Loucy (cell line): Measurements from ENCODE around the gene MYO1E.

Source experiments
- H2AFZ ChIP-seq: fragments of 200-600 bp; sonication (generic); 2 replicates; pipeline ENCODE4 v1.6.0; 2016; ENCODE audit warnings: antibody characterized with exemption, mild to moderate bottlenecking, low read length, moderate library complexity
- H3F3A ChIP-seq: fragments of 200-600 bp; 2 replicates; pipeline ENCODE4 v1.6.0; 2016; ENCODE audit warnings: antibody characterized with exemption, low read depth, mild to moderate bottlenecking
- H3K27me3 ChIP-seq: fragments of 200-600 bp; sonication (generic); 2 replicates; pipeline ENCODE4 v1.6.1; 2014; ENCODE audit warnings: low read length, mild to moderate bottlenecking; ENCODE audit not compliant: insufficient read depth, poor library complexity, severe bottlenecking
- H3K36me3 ChIP-seq: fragments of 200-600 bp; sonication (generic); 2 replicates; pipeline ENCODE4 v1.6.1; 2016; ENCODE audit warnings: low read length; ENCODE audit not compliant: insufficient read depth
- H3K4me1 ChIP-seq: fragments of 200-600 bp; sonication (generic); 2 replicates; pipeline ENCODE4 v1.5.1; 2014; ENCODE audit warnings: low read length, mild to moderate bottlenecking; ENCODE audit not compliant: insufficient read depth, poor library complexity, severe bottlenecking
- H3K4me2 ChIP-seq: fragments of 200-600 bp; sonication (generic); 2 replicates; pipeline ENCODE4 v1.6.0; 2014; ENCODE audit warnings: antibody characterized with exemption, low read length, low read depth, mild to moderate bottlenecking; ENCODE audit not compliant: poor library complexity, severe bottlenecking
- H3K4me3 ChIP-seq: fragments of 200-600 bp; sonication (generic); 2 replicates; pipeline ENCODE4 v1.5.1; 2014; ENCODE audit warnings: low read length, mild to moderate bottlenecking, mixed read lengths; ENCODE audit not compliant: poor library complexity, severe bottlenecking
- H3K79me2 ChIP-seq: fragments of 200-600 bp; sonication (generic); 2 replicates; pipeline ENCODE4 v1.6.1; 2014; ENCODE audit warnings: low read length; ENCODE audit not compliant: insufficient read depth
- H3K9ac ChIP-seq: fragments of 200-600 bp; sonication (generic); 2 replicates; pipeline ENCODE4 v1.6.0; 2014; ENCODE audit warnings: mild to moderate bottlenecking, low read depth, low read length, moderate library complexity; ENCODE audit not compliant: poor library complexity, severe bottlenecking
- H3K9me2 ChIP-seq: fragments of 200-600 bp; sonication (generic); replicated peaks from 2 replicates; pipeline ENCODE4 v1.6.1; 2016; ENCODE audit warnings: low read depth, low read length, mixed read lengths
- H3K9me3 ChIP-seq: fragments of 200-600 bp; sonication (generic); 2 replicates; pipeline ENCODE4 v1.6.1; 2014; ENCODE audit warnings: mild to moderate bottlenecking, antibody characterized with exemption, low read length, low read depth; ENCODE audit not compliant: insufficient read depth
- H4K20me1 ChIP-seq: fragments of 200-600 bp; sonication (generic); 2 replicates; pipeline ENCODE4 v1.6.0; 2014; ENCODE audit warnings: antibody characterized with exemption, low read length, mild to moderate bottlenecking; ENCODE audit not compliant: insufficient read depth, poor library complexity, severe bottlenecking
- CTCF ChIP-seq: fragments of 200-600 bp; sonication (generic); conservative IDR thresholded peaks from 2 replicates; pipeline ENCODE4 v1.5.1; 2014; ENCODE audit warnings: mild to moderate bottlenecking, antibody characterized with exemption, low read length
- EZH2phosphoT487 ChIP-seq: fragments of 200-600 bp; IDR thresholded peaks from 2 replicates; pipeline ENCODE4 v1.6.1; 2018; ENCODE audit warnings: antibody characterized with exemption, mild to moderate bottlenecking, moderate library complexity, borderline replicate concordance

MYO1E gene

GRCh38 chr15:59400103-59400813 lies 27.6 kb upstream of the MYO1E start:
- TF ChIP-seq CTCF, result no peak
- no peak for TF ChIP-seq EZH2phosphoT487
- Histone ChIP-seq H3K79me2 (no peaks in the 10 kb centered on the region), H3K36me3 (no peaks in the 10 kb centered on the region), H3K4me1 (no peaks in the 10 kb centered on the region), H3K9ac (no peak overlapping the region), H4K20me1 (no peaks in the 10 kb centered on the region), H3K4me3 (no peak overlapping the region), H3K27me3 (no peaks in the 10 kb centered on the region), H3K9me3 (no peaks in the 10 kb centered on the region), H3F3A (no peaks in the 10 kb centered on the region), H2AFZ (no peak overlapping the region), H3K9me2 (no peaks in the 10 kb centered on the region), H3K4me2 (no peak overlapping the region)

- no peaks in the 10 kb centered on the region for H3K4me1 ChIP-seq
- H3K9me3 ChIP-seq, result no peaks in the 10 kb centered on the region
- no peak overlapping the region for H2AFZ ChIP-seq
- no peak overlapping the region for H3K4me2 ChIP-seq
- H3K4me3 ChIP-seq, result no peak overlapping the region
- no peak overlapping the region for H3K9ac ChIP-seq
- H3K79me2 ChIP-seq, result no peaks in the 10 kb centered on the region
- no peaks in the 10 kb centered on the region for H3F3A ChIP-seq
- no peaks in the 10 kb centered on the region for H4K20me1 ChIP-seq
- no peak for TF ChIP-seq EZH2phosphoT487
- no peak for TF ChIP-seq CTCF
- H3K9me2 ChIP-seq, result no peaks in the 10 kb centered on the region
- H3K27me3 ChIP-seq, result no peaks in the 10 kb centered on the region
- no peaks in the 10 kb centered on the region for H3K36me3 ChIP-seq
Observed at GRCh38 chr15:59399465-59400102, 26.9 kb upstream of the MYO1E start.

- Histone ChIP-seq H3K9ac (no peak overlapping the region), H4K20me1 (no peaks in the 10 kb centered on the region), H2AFZ (no peak overlapping the region), H3K4me2 (no peak overlapping the region), H3K36me3 (no peaks in the 10 kb centered on the region), H3K4me1 (no peaks in the 10 kb centered on the region), H3K27me3 (no peaks in the 10 kb centered on the region), H3K9me2 (no peaks in the 10 kb centered on the region), H3K4me3 (no peak overlapping the region), H3F3A (no peaks in the 10 kb centered on the region), H3K79me2 (no peaks in the 10 kb centered on the region), H3K9me3 (no peaks in the 10 kb centered on the region)
- TF ChIP-seq CTCF, result no peak
- TF ChIP-seq EZH2phosphoT487, result no peak
Observed at GRCh38 chr15:59398220-59398619, 25.5 kb upstream of the MYO1E start.
